PFSK-1 (cell line): ENCODE results near the gene SAPCD1.

Source experiments
- FOXP2 ChIP-seq: optimal IDR thresholded peaks from 2 replicates; pipeline ENCODE3; 2011; ENCODE audit warnings: borderline replicate concordance, control low read depth, inconsistent platforms; ENCODE audit not compliant: insufficient read depth; ENCODE audit errors: extremely low read length, extremely low read depth
- POLR2AphosphoS5 ChIP-seq: IDR thresholded peaks from 2 replicates; pipeline ENCODE4 v1.6.1; 2012; ENCODE audit warnings: low read depth, mild to moderate bottlenecking, control low read depth, low read length, moderate library complexity
- REST ChIP-seq, 2 experiments: IDR thresholded peaks; 2 replicates each; pipeline versions ENCODE4 v1.6.1 to v1.8.0; 2011 to 2012; ENCODE audit warnings: low read depth in 2 of 2, low read length in 2 of 2, control low read depth in 1 of 2, inconsistent platforms in 1 of 2, mild to moderate bottlenecking in 1 of 2, moderate library complexity in 1 of 2; ENCODE audit not compliant: insufficient read depth in 1 of 2
- SIN3A ChIP-seq: IDR thresholded peaks from 2 replicates; pipeline ENCODE4 v1.6.1; 2012; ENCODE audit warnings: mild to moderate bottlenecking, low read length, moderate library complexity, borderline replicate concordance; ENCODE audit not compliant: insufficient read depth

GRCh38 chr6:31761343-31761742 is 1.1 kb upstream of the SAPCD1 start:
- TF ChIP-seq POLR2AphosphoS5: no peak
- TF ChIP-seq REST (IDR thresholded peaks at IDR 0.05; ENCODE audit: insufficient read depth in 1 of 2, low read depth in 2 of 2, low read length in 2 of 2): no peak
- TF ChIP-seq SIN3A: no peak
- no peak for TF ChIP-seq FOXP2
